ENCODE data around the gene SLC52A1. TPM values are rescaled to one million over a fixed set of nuclear protein-coding genes. Genes with fewer than 3 reads are reported as not detected.

Gene SLC52A1
- total RNA-seq, 1 experiment from 2014 or later: not detected

- in situ Hi-C loops (cut with HindIII; ENCODE audit: low sequenced_read_pairs): no loop called here
- no peak for DNase-seq (ENCODE audit: low spot score)
Measured at GRCh38 chr17:4998732-4999429, 36.3 kb downstream of the SLC52A1 start.

GRCh38 chr17:4998027-4998731, 37.0 kb downstream of the SLC52A1 start:
- no peak for DNase-seq (ENCODE audit: low spot score)
- in situ Hi-C loops (cut with HindIII; ENCODE audit: low sequenced_read_pairs): no loop called here

- in situ Hi-C loops (cut with HindIII; ENCODE audit: low sequenced_read_pairs): no loop called here
- DNase-seq (ENCODE audit: low spot score): peak; percentile 95
Measured at GRCh38 chr17:4997302-4998026, 37.8 kb downstream of the SLC52A1 start, which contains the start of the genes INCA1 and KIF1C. Gene INCA1, minus strand, starts transcription at chr17:4997522. Its CDS starts 3,085 bp downstream, at chr17:4994437. Gene KIF1C, plus strand, starts transcription at chr17:4997950. Its CDS starts 2,297 bp downstream, at chr17:5000247.

- in situ Hi-C loops (cut with HindIII; ENCODE audit: low sequenced_read_pairs): no loop called here
- DNase-seq (ENCODE audit: low spot score): no peak
Measured at GRCh38 chr17:4994081-4994595, 41.1 kb downstream of the SLC52A1 start.

- in situ Hi-C loops (cut with HindIII; ENCODE audit: low sequenced_read_pairs): no loop called here
Measured at GRCh38 chr17:4987767-4988567, 47.3 kb downstream of the SLC52A1 start.

GRCh38 chr17:4986951-4987766, 48.1 kb downstream of the SLC52A1 start, which contains the start of gene CAMTA2:
Gene CAMTA2, minus strand, starts transcription at chr17:4987675. Its CDS starts 1,453 bp downstream, at chr17:4986222.
- peak; percentile 86 for DNase-seq (ENCODE audit: low spot score)
- in situ Hi-C loops (cut with HindIII; ENCODE audit: low sequenced_read_pairs): no loop called here

More at GRCh38 chr17:4987767-4988567, 47.3 kb downstream of the SLC52A1 start:
- DNase-seq (ENCODE audit: low spot score): no peak

GRCh38 chr17:4986403-4986802, 48.8 kb downstream of the SLC52A1 start:
- peak; percentile 60 for DNase-seq (ENCODE audit: low spot score)
- in situ Hi-C loops (cut with HindIII; ENCODE audit: low sequenced_read_pairs): no loop called here

Other genes with a start within 250 kb of the SLC52A1 start
- gene VMO1, start 249.1 kb downstream of the SLC52A1 start, total RNA-seq (2014; rRNA removed; shearing (Covaris generic)): not detected in 2 replicates
- gene GLTPD2, start 246.5 kb downstream of the SLC52A1 start, total RNA-seq (2014; rRNA removed; shearing (Covaris generic)): not detected in 2 replicates
- gene PSMB6, start 239.3 kb downstream of the SLC52A1 start, total RNA-seq (2014; rRNA removed; shearing (Covaris generic)): 390 and 445 TPM in 2 replicates
- gene PLD2, start 228.3 kb downstream of the SLC52A1 start, total RNA-seq (2014; rRNA removed; shearing (Covaris generic)): 20.9 and 28.4 TPM in 2 replicates
- 33.8 and 48.3 TPM in 2 replicates for gene MINK1, start 202.1 kb downstream of the SLC52A1 start, total RNA-seq (2014; rRNA removed; shearing (Covaris generic))
- gene C17orf107, start 135.9 kb downstream of the SLC52A1 start, total RNA-seq (2014; rRNA removed; shearing (Covaris generic)): not detected in 2 replicates
- not detected in 2 replicates for gene CHRNE, start 132.3 kb downstream of the SLC52A1 start, total RNA-seq (2014; rRNA removed; shearing (Covaris generic))
- not detected in 2 replicates for gene GP1BA, start 103.1 kb downstream of the SLC52A1 start, total RNA-seq (2014; rRNA removed; shearing (Covaris generic))
- gene SLC25A11, start 95.4 kb downstream of the SLC52A1 start, total RNA-seq (2014; rRNA removed; shearing (Covaris generic)): 111 and 132 TPM in 2 replicates
- gene RNF167, start 95.2 kb downstream of the SLC52A1 start, total RNA-seq (2014; rRNA removed; shearing (Covaris generic)): 86.0 and 97.4 TPM in 2 replicates
- 563 and 707 TPM in 2 replicates for gene PFN1, start 86.9 kb downstream of the SLC52A1 start, total RNA-seq (2014; rRNA removed; shearing (Covaris generic))
- 52.8 and 75.4 TPM in 2 replicates for gene ENO3, start 84.3 kb downstream of the SLC52A1 start, total RNA-seq (2014; rRNA removed; shearing (Covaris generic))
- gene SPAG7, start 67.6 kb downstream of the SLC52A1 start, total RNA-seq (2014; rRNA removed; shearing (Covaris generic)): 32.3 and 59.7 TPM in 2 replicates
- 6.9 and 16.9 TPM in 2 replicates for gene CAMTA2, start 47.8 kb downstream of the SLC52A1 start, total RNA-seq (2014; rRNA removed; shearing (Covaris generic))
- 0.14 TPM in 1 of 2 replicates, not detected in the other for gene INCA1, start 37.9 kb downstream of the SLC52A1 start, total RNA-seq (2014; rRNA removed; shearing (Covaris generic))
- gene KIF1C, start 37.5 kb downstream of the SLC52A1 start, total RNA-seq (2014; rRNA removed; shearing (Covaris generic)): 75.6 and 95.9 TPM in 2 replicates
- not detected in 2 replicates for gene ZFP3, start 43.0 kb upstream of the SLC52A1 start, total RNA-seq (2014; rRNA removed; shearing (Covaris generic))
- gene ZNF232, start 76.5 kb upstream of the SLC52A1 start, total RNA-seq (2014; rRNA removed; shearing (Covaris generic)): 10.1 and 11.8 TPM in 2 replicates
- gene USP6, start 80.6 kb upstream of the SLC52A1 start, total RNA-seq (2014; rRNA removed; shearing (Covaris generic)): not detected in 2 replicates
- 9.1 and 18.1 TPM in 2 replicates for gene ZNF594, start 156.4 kb upstream of the SLC52A1 start, total RNA-seq (2014; rRNA removed; shearing (Covaris generic))
- gene SCIMP, start 199.4 kb upstream of the SLC52A1 start, total RNA-seq (2014; rRNA removed; shearing (Covaris generic)): not detected in 2 replicates
- gene RABEP1, start 246.9 kb upstream of the SLC52A1 start, total RNA-seq (2014; rRNA removed; shearing (Covaris generic)): 54.0 and 63.0 TPM in 2 replicates

Measured in G401 (cell line).